WTC11 (cell line): ENCODE results near the gene PAPPA2. TPM values are rescaled to one million over a fixed set of nuclear protein-coding genes. Genes with fewer than 3 reads are reported as not detected.
"Not testable (repeated sequence)": the region's sequence is repeated elsewhere in the genome, so short reads cannot be mapped to it uniquely, and the experiment has no call there.

Experiments used
- ATAC-seq: fragments of 200-7000 bp; cut with Tn5 transposase; 2 replicates; pipeline ENCODE4 v1.10.0; 2021; ENCODE audit warnings: mild to moderate bottlenecking, moderate library complexity
- CTCF ChIA-PET: fragments of 300-600 bp; sonication (Branson Sonifier 250); formaldehyde crosslinking; loops from one replicate; lab custom pipeline; 2021; ENCODE audit warnings: antibody characterized with exemption; lab: Charles Lee
- POLR2A ChIA-PET: fragments of 350-600 bp; sonication (Branson Sonifier 250); formaldehyde crosslinking; loops from one replicate; lab custom pipeline; 2021; ENCODE audit warnings: antibody characterized with exemption; lab: Charles Lee
- DNase-seq: peaks from one replicate; pipeline ENCODE4 v3.0.0; 2021; ENCODE audit warnings: low spot score
- H3K27ac Mint-ChIP-seq: 2 replicates; pipeline ENCODE4 v1.8.0; 2021; ENCODE audit warnings: mixed read lengths
- H3K27me3 Mint-ChIP-seq: 2 replicates; pipeline ENCODE4 v1.8.0; 2021; ENCODE audit warnings: low read depth, mild to moderate bottlenecking, moderate library complexity, mixed read lengths
- H3K36me3 Mint-ChIP-seq: 2 replicates; pipeline ENCODE4 v1.8.0; 2021; ENCODE audit warnings: mixed read lengths
- H3K4me1 Mint-ChIP-seq: 2 replicates; pipeline ENCODE4 v1.8.0; 2022; ENCODE audit warnings: mixed read lengths
- H3K4me3 Mint-ChIP-seq: 2 replicates; pipeline ENCODE4 v1.8.0; 2021; ENCODE audit warnings: mild to moderate bottlenecking, moderate library complexity, mixed read lengths
- H3K9me3 Mint-ChIP-seq: 2 replicates; pipeline ENCODE4 v1.8.0; 2021; ENCODE audit warnings: mixed read lengths
- CDX4 ChIP-seq: fragments of 250-450 bp; sonication (Bioruptor Pico); IDR thresholded peaks from 2 replicates; pipeline ENCODE4 v1.9.0; 2021; ENCODE audit warnings: moderate library complexity, mild to moderate bottlenecking, inconsistent platforms, borderline replicate concordance
- CREM ChIP-seq: sonication (generic); formaldehyde crosslinking; IDR thresholded peaks from 2 replicates; pipeline ENCODE4 v1.8.1; 2022; ENCODE audit warnings: mild to moderate bottlenecking, missing genetic modification reagents, moderate library complexity
- ETV6 ChIP-seq: sonication (generic); formaldehyde crosslinking; IDR thresholded peaks from 2 replicates; pipeline ENCODE4 v1.8.1; 2022; ENCODE audit warnings: mild to moderate bottlenecking, missing genetic modification reagents
- GRHL2 ChIP-seq: fragments of 250-450 bp; sonication (Bioruptor Pico); IDR thresholded peaks from 2 replicates; pipeline ENCODE4 v1.8.0; 2022; ENCODE audit warnings: mild to moderate bottlenecking, moderate library complexity; ENCODE audit not compliant: insufficient replicate concordance, severe bottlenecking
- GTF2I ChIP-seq: fragments of 250-450 bp; sonication (Bioruptor Pico); conservative IDR thresholded peaks from 2 replicates; pipeline ENCODE4 v1.4.0; 2021; ENCODE audit warnings: mild to moderate bottlenecking
- MYBL2 ChIP-seq: sonication (generic); formaldehyde crosslinking; IDR thresholded peaks from 2 replicates; pipeline ENCODE4 v1.8.1; 2023; ENCODE audit warnings: mild to moderate bottlenecking, moderate library complexity, missing genetic modification reagents
- NR3C1 ChIP-seq: sonication (generic); formaldehyde crosslinking; conservative IDR thresholded peaks from 2 replicates; pipeline ENCODE4 v1.8.1; 2023; ENCODE audit warnings: low read depth, mild to moderate bottlenecking, missing genetic modification reagents
- PRRX2 ChIP-seq: fragments of 250-450 bp; sonication (Bioruptor Pico); IDR thresholded peaks from 2 replicates; pipeline ENCODE4 v1.8.0; 2021; ENCODE audit warnings: mild to moderate bottlenecking
- RELA ChIP-seq: sonication (generic); formaldehyde crosslinking; IDR thresholded peaks from 2 replicates; pipeline ENCODE4 v1.8.1; 2022; ENCODE audit warnings: missing genetic modification reagents, mild to moderate bottlenecking, borderline replicate concordance
- TEAD4 ChIP-seq: sonication (generic); formaldehyde crosslinking; IDR thresholded peaks from 2 replicates; pipeline ENCODE4 v1.8.0; 2022; ENCODE audit warnings: mild to moderate bottlenecking, missing genetic modification reagents
- ZBTB21 ChIP-seq: sonication (generic); formaldehyde crosslinking; IDR thresholded peaks from 2 replicates; pipeline ENCODE4 v1.8.1; 2023; ENCODE audit warnings: mild to moderate bottlenecking, missing genetic modification reagents, borderline replicate concordance
- ZNF121 ChIP-seq: sonication (generic); formaldehyde crosslinking; IDR thresholded peaks from 2 replicates; pipeline ENCODE4 v1.8.0; 2023; ENCODE audit warnings: missing genetic modification reagents
- ZNF138 ChIP-seq: sonication (generic); formaldehyde crosslinking; conservative IDR thresholded peaks from 2 replicates; pipeline ENCODE4 v1.8.1; 2022; ENCODE audit warnings: mild to moderate bottlenecking, moderate library complexity, missing genetic modification reagents
- ZNF232 ChIP-seq: sonication (generic); formaldehyde crosslinking; IDR thresholded peaks from 2 replicates; pipeline ENCODE4 v1.8.0; 2022; ENCODE audit warnings: mild to moderate bottlenecking, missing genetic modification reagents
- ZNF532 ChIP-seq: fragments of 250-450 bp; sonication (Bioruptor Pico); IDR thresholded peaks from 2 replicates; pipeline ENCODE4 v1.9.0; 2021; ENCODE audit warnings: mild to moderate bottlenecking, borderline replicate concordance
- total RNA-seq: library from RNA; stranded (reverse); gene quantifications from 3 replicates; pipeline ENCODE4 v1.2.3, GENCODE V29; 2021
- TF ChIP-seq, protein P1 (sequence below): sonication (generic); formaldehyde crosslinking; IDR thresholded peaks from 2 replicates; pipeline ENCODE4 v1.8.1; 2023; ENCODE audit warnings: mild to moderate bottlenecking, missing genetic modification reagents
- TF ChIP-seq, protein P2 (sequence below): sonication (generic); formaldehyde crosslinking; IDR thresholded peaks from 2 replicates; pipeline ENCODE4 v1.8.1; 2023; ENCODE audit warnings: mild to moderate bottlenecking, missing genetic modification reagents, moderate library complexity
- TF ChIP-seq, protein P3 (sequence below): fragments of 200-600 bp; IDR thresholded peaks from 2 replicates; pipeline ENCODE4 v1.8.0; 2022; ENCODE audit warnings: antibody characterized with exemption
- TF ChIP-seq, protein P4 (sequence below): sonication (generic); formaldehyde crosslinking; IDR thresholded peaks from 2 replicates; pipeline ENCODE4 v1.8.1; 2022; ENCODE audit warnings: mild to moderate bottlenecking, missing genetic modification reagents, moderate library complexity, borderline replicate concordance

The PAPPA2 gene
- total RNA-seq, 1 experiment from 2014 or later: 0.74 TPM

DNA sequence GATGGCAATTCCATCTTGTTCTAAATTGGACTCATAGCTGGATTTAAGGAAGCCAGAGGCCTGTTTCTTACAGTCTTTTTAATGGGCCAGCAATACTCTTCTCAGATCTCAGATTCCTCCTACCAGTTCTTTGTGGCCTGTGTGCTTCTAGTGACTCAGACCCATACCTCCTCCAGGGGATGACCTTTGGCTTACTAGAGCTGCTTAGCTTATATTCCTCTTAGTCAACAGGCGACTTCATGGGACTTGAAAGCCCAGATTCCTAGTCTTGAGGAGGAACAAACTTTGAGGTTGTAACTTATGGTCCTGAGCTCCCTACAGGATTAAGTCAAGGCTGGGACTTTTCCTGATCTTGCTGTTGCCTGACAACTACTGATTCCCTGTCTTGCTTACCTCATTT, 12.4 kb upstream of the PAPPA2 start (continued):
- TF ChIP-seq ZNF532 (CRISPR knock-in tag): no peak
- TF ChIP-seq NR3C1 (CRISPR knock-in tag): no peak
- no peak for TF ChIP-seq ETV6 (CRISPR knock-in tag)
- no peak for TF ChIP-seq ZNF138 (CRISPR knock-in tag)
- no peak for TF ChIP-seq ZNF232
- TF ChIP-seq, protein P1, sequence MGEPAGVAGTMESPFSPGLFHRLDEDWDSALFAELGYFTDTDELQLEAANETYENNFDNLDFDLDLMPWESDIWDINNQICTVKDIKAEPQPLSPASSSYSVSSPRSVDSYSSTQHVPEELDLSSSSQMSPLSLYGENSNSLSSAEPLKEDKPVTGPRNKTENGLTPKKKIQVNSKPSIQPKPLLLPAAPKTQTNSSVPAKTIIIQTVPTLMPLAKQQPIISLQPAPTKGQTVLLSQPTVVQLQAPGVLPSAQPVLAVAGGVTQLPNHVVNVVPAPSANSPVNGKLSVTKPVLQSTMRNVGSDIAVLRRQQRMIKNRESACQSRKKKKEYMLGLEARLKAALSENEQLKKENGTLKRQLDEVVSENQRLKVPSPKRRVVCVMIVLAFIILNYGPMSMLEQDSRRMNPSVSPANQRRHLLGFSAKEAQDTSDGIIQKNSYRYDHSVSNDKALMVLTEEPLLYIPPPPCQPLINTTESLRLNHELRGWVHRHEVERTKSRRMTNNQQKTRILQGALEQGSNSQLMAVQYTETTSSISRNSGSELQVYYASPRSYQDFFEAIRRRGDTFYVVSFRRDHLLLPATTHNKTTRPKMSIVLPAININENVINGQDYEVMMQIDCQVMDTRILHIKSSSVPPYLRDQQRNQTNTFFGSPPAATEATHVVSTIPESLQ (CRISPR knock-in tag): no peak
- no peak for TF ChIP-seq GTF2I (CRISPR knock-in tag)
- no peak for TF ChIP-seq MYBL2 (CRISPR knock-in tag)
- no peak for TF ChIP-seq CDX4 (CRISPR knock-in tag)
- TF ChIP-seq GRHL2: no peak
- TF ChIP-seq, protein P2, sequence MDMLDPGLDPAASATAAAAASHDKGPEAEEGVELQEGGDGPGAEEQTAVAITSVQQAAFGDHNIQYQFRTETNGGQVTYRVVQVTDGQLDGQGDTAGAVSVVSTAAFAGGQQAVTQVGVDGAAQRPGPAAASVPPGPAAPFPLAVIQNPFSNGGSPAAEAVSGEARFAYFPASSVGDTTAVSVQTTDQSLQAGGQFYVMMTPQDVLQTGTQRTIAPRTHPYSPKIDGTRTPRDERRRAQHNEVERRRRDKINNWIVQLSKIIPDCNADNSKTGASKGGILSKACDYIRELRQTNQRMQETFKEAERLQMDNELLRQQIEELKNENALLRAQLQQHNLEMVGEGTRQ (CRISPR knock-in tag): no peak
- TF ChIP-seq, protein P3, sequence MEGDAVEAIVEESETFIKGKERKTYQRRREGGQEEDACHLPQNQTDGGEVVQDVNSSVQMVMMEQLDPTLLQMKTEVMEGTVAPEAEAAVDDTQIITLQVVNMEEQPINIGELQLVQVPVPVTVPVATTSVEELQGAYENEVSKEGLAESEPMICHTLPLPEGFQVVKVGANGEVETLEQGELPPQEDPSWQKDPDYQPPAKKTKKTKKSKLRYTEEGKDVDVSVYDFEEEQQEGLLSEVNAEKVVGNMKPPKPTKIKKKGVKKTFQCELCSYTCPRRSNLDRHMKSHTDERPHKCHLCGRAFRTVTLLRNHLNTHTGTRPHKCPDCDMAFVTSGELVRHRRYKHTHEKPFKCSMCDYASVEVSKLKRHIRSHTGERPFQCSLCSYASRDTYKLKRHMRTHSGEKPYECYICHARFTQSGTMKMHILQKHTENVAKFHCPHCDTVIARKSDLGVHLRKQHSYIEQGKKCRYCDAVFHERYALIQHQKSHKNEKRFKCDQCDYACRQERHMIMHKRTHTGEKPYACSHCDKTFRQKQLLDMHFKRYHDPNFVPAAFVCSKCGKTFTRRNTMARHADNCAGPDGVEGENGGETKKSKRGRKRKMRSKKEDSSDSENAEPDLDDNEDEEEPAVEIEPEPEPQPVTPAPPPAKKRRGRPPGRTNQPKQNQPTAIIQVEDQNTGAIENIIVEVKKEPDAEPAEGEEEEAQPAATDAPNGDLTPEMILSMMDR: no peak
- no peak for TF ChIP-seq CREM (CRISPR knock-in tag)

GRCh38 chr1:176451741-176452140, 11.2 kb upstream of the PAPPA2 start:
- DNase-seq, H3K36me3 Mint-ChIP-seq, ATAC-seq, CTCF ChIA-PET, H3K4me3 Mint-ChIP-seq, POLR2A ChIA-PET, H3K27me3 Mint-ChIP-seq, H3K27ac Mint-ChIP-seq, H3K4me1 Mint-ChIP-seq: not testable (repeated sequence)
- H3K9me3 Mint-ChIP-seq: peaks cover 20% of the 10 kb centered on the region

DNA sequence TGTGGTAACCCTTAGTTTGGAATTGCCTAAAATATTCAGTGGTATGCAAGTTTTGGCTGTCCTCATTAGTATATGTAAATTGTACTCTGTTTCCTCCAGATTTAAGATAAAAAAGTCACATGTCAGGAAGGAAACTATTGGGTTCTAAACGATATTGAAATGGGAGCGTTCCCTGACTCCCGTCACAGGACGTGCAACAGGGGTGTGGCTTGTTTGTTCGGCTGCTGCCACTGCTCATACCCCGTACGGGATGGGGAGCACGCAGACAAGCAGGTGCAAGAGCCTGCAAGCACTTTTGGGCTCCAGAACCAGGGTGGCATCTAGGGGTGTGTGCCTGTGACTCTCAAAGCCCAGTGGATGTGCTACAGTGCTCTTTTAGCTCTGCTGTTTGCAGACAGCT, 6.2 kb upstream of the PAPPA2 start:
- peaks cover 43% of the 10 kb centered on the region for H3K9me3 Mint-ChIP-seq
- no peak for TF ChIP-seq PRRX2 (CRISPR knock-in tag)
- TF ChIP-seq RELA (CRISPR knock-in tag): no peak
- TF ChIP-seq TEAD4 (CRISPR knock-in tag): no peak
- TF ChIP-seq, protein P4, sequence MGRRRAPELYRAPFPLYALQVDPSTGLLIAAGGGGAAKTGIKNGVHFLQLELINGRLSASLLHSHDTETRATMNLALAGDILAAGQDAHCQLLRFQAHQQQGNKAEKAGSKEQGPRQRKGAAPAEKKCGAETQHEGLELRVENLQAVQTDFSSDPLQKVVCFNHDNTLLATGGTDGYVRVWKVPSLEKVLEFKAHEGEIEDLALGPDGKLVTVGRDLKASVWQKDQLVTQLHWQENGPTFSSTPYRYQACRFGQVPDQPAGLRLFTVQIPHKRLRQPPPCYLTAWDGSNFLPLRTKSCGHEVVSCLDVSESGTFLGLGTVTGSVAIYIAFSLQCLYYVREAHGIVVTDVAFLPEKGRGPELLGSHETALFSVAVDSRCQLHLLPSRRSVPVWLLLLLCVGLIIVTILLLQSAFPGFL (CRISPR knock-in tag): no peak
- TF ChIP-seq ZNF121 (CRISPR knock-in tag): no peak
- no peak for TF ChIP-seq ZBTB21 (CRISPR knock-in tag)
- POLR2A ChIA-PET: no interaction called here
- CTCF ChIA-PET: no interaction called here
- no peaks in the 10 kb centered on the region for H3K27me3 Mint-ChIP-seq
- no peak overlapping the region for H3K27ac Mint-ChIP-seq
- H3K4me3 Mint-ChIP-seq: no peak overlapping the region
- peaks cover 4% of the 10 kb centered on the region; the same call in 1 of the 2 replicates for H3K4me1 Mint-ChIP-seq
- H3K36me3 Mint-ChIP-seq: peaks cover 9% of the 10 kb centered on the region
- DNase-seq (no peak), ATAC-seq (no peak)
